H1 (cell line): ENCODE data around the gene AP5M1. TPM values are rescaled to one million over a fixed set of nuclear protein-coding genes. Genes with fewer than 3 reads are reported as not detected.

Source experiments
- CTCF ChIA-PET: fragments of 300-600 bp; sonication (Branson Sonifier 250); formaldehyde crosslinking; loops from one replicate; lab custom pipeline; 2021; ENCODE audit not compliant: partially characterized antibody; lab: Charles Lee
- POLR2A ChIA-PET: fragments of 300-600 bp; sonication (Branson Sonifier 250); formaldehyde crosslinking; loops from one replicate; lab custom pipeline; 2021; ENCODE audit warnings: inconsistent platforms; ENCODE audit not compliant: partially characterized antibody; lab: Charles Lee
- DNase-seq, 2 experiments: peaks; one replicate each; pipeline versions ENCODE4 v3.0.0 to v3.0.0-alpha.2; 2010 to 2022; ENCODE audit warnings: low spot score in 2 of 2, low read depth in 1 of 2, mixed read lengths in 1 of 2
- FAIRE-seq: peaks from 2 replicates; lab custom pipeline; 2011; peaks lifted over from hg19 to GRCh38; lab: Jason Lieb, UNC
- H2AFZ ChIP-seq: 2 replicates; pipeline ENCODE4 v1.8.1; 2012; ENCODE audit warnings: low read length, inconsistent platforms
- H2AK5ac ChIP-seq: 2 replicates; pipeline ENCODE4 v1.6.1; 2013; ENCODE audit warnings: low read depth, low read length
- H2BK120ac ChIP-seq: replicated peaks from 2 replicates; pipeline ENCODE3; 2013; ENCODE audit warnings: low read depth, low read length, inconsistent platforms
- H2BK12ac ChIP-seq: 2 replicates; pipeline ENCODE4 v1.6.1; 2013; ENCODE audit warnings: low read depth, low read length
- H2BK15ac ChIP-seq: 2 replicates; pipeline ENCODE4 v1.6.1; 2013; ENCODE audit warnings: low read length
- H2BK20ac ChIP-seq: 2 replicates; pipeline ENCODE4 v1.6.1; 2013; ENCODE audit warnings: low read length
- H2BK5ac ChIP-seq: 2 replicates; pipeline ENCODE4 v1.6.1; 2013; ENCODE audit warnings: low read depth, low read length
- H3K14ac ChIP-seq: 2 replicates; pipeline ENCODE4 v1.6.1; 2013; ENCODE audit warnings: inconsistent platforms; ENCODE audit not compliant: insufficient read length
- H3K18ac ChIP-seq: 2 replicates; pipeline ENCODE4 v1.6.1; 2013; ENCODE audit warnings: low read length; ENCODE audit errors: extremely low read depth
- H3K23ac ChIP-seq: 2 replicates; pipeline ENCODE4 v1.6.1; 2013; ENCODE audit warnings: inconsistent platforms; ENCODE audit not compliant: insufficient read length
- H3K23me2 ChIP-seq: 2 replicates; pipeline ENCODE4 v1.6.1; 2013; ENCODE audit warnings: low read depth, low read length
- H3K27ac ChIP-seq: 2 replicates; pipeline ENCODE4 v1.6.1; 2011; ENCODE audit warnings: low read depth, low read length, inconsistent platforms
- H3K27me3 ChIP-seq, 4 experiments: replicated peaks in 1 of 4; 1 replicate in 1 of 4; 2 replicates in 3 of 4; pipeline versions ENCODE4 v1.6.1 to v1.8.1; 2011 to 2013; ENCODE audit warnings: low read length in 3 of 4, mild to moderate bottlenecking in 3 of 4, inconsistent platforms in 2 of 4, mixed read lengths in 2 of 4, moderate library complexity in 1 of 4; ENCODE audit not compliant: control insufficient read depth in 3 of 4, insufficient read depth in 3 of 4; ENCODE audit errors: extremely low read depth in 1 of 4
- H3K36me3 ChIP-seq, 4 experiments: 2 replicates each; pipeline versions ENCODE4 v1.6.1 to v1.8.1; 2011 to 2013; ENCODE audit warnings: mild to moderate bottlenecking in 4 of 4, low read length in 3 of 4, moderate library complexity in 2 of 4, control low read depth in 1 of 4, inconsistent platforms in 1 of 4; ENCODE audit not compliant: insufficient read depth in 4 of 4, control insufficient read depth in 2 of 4
- H3K4ac ChIP-seq: replicated peaks from 2 replicates; pipeline ENCODE3; 2013; ENCODE audit warnings: low read length, low read depth, mixed read lengths, inconsistent platforms; ENCODE audit not compliant: insufficient read length
- H3K4me1 ChIP-seq, 4 experiments: replicated peaks in 1 of 4; 1 replicate in 1 of 4; 2 replicates in 3 of 4; pipeline versions ENCODE4 v1.6.1 to v1.8.1; 2011 to 2013; ENCODE audit warnings: low read length in 3 of 4, inconsistent platforms in 2 of 4, mixed read lengths in 1 of 4; ENCODE audit not compliant: insufficient read depth in 4 of 4, control insufficient read depth in 3 of 4
- H3K4me2 ChIP-seq, 2 experiments: 2 replicates each; pipeline versions ENCODE4 v1.6.1 to v1.8.1; 2011 to 2013; ENCODE audit warnings: low read depth in 2 of 2, low read length in 2 of 2, control low read depth in 1 of 2, inconsistent platforms in 1 of 2, mild to moderate bottlenecking in 1 of 2; ENCODE audit not compliant: insufficient read depth in 1 of 2
- H3K4me3 ChIP-seq, 4 experiments: fragments of 200-600, 300-600 bp in 1 of 4; sonication (generic), shearing (Covaris generic), sonication (Bioruptor Twin) in 1 of 4; 2 replicates each; pipeline versions ENCODE4 v1.5.1 to v1.8.1; 2011 to 2016; ENCODE audit warnings: low read length in 4 of 4, low read depth in 3 of 4, control low read depth in 2 of 4, inconsistent platforms in 2 of 4, mild to moderate bottlenecking in 2 of 4, mixed read lengths in 1 of 4, moderate library complexity in 1 of 4; ENCODE audit not compliant: insufficient read depth in 2 of 4; ENCODE audit errors: extremely low read depth in 1 of 4
- H3K56ac ChIP-seq: replicated peaks from 2 replicates; pipeline ENCODE3; 2013; ENCODE audit warnings: low read depth, mild to moderate bottlenecking, mixed read lengths, low read length, inconsistent platforms; ENCODE audit not compliant: insufficient read length
- H3K79me1 ChIP-seq: 2 replicates; pipeline ENCODE4 v1.6.1; 2013; ENCODE audit warnings: low read depth, low read length, control low read depth
- H3K79me2 ChIP-seq, 2 experiments: 2 replicates each; pipeline versions ENCODE4 v1.6.1 to v1.8.1; 2012 to 2013; ENCODE audit warnings: low read length in 2 of 2, mild to moderate bottlenecking in 2 of 2, inconsistent platforms in 1 of 2; ENCODE audit not compliant: insufficient read depth in 2 of 2, control insufficient read depth in 1 of 2
- H3K9ac ChIP-seq, 4 experiments: replicated peaks in 1 of 4; 1 replicate in 1 of 4; 2 replicates in 3 of 4; pipeline versions ENCODE4 v1.6.1 to v1.8.1; 2011 to 2013; ENCODE audit warnings: low read depth in 3 of 4, low read length in 3 of 4, control low read depth in 2 of 4, mild to moderate bottlenecking in 2 of 4, moderate library complexity in 2 of 4, inconsistent platforms in 1 of 4; ENCODE audit errors: extremely low read depth in 1 of 4
- H3K9me3 ChIP-seq, 2 experiments: 2 replicates each; pipeline versions ENCODE4 v1.6.1 to v1.8.1; 2012 to 2013; ENCODE audit warnings: mild to moderate bottlenecking in 2 of 2, moderate library complexity in 2 of 2, control low read depth in 1 of 2, inconsistent platforms in 1 of 2, low read depth in 1 of 2, low read length in 1 of 2, mixed read lengths in 1 of 2; ENCODE audit not compliant: insufficient read depth in 2 of 2
- H4K20me1 ChIP-seq, 2 experiments: replicated peaks in 1 of 2; 2 replicates each; pipeline versions ENCODE3 to v1.8.1; 2011 to 2013; ENCODE audit warnings: inconsistent platforms in 2 of 2, low read length in 2 of 2, mild to moderate bottlenecking in 1 of 2; ENCODE audit not compliant: insufficient read depth in 2 of 2, control insufficient read depth in 1 of 2
- H4K5ac ChIP-seq: 2 replicates; pipeline ENCODE4 v1.6.1; 2013; ENCODE audit warnings: low read length, low read depth, mixed read lengths, inconsistent platforms; ENCODE audit not compliant: insufficient read length
- H4K8ac ChIP-seq: 2 replicates; pipeline ENCODE4 v1.8.0; 2013; ENCODE audit warnings: mild to moderate bottlenecking, moderate library complexity, low read length, inconsistent platforms; ENCODE audit not compliant: insufficient read depth; ENCODE audit errors: extremely low read depth
- H4K91ac ChIP-seq: replicated peaks from 2 replicates; pipeline ENCODE3; 2013; ENCODE audit warnings: low read length, mixed read lengths, inconsistent platforms; ENCODE audit not compliant: insufficient read length
- ASH2L ChIP-seq: fragments of 200-600, 300-600 bp; sonication (generic); IDR thresholded peaks from one replicate; pipeline ENCODE4 v1.7.1; 2017; ENCODE audit warnings: low read length
- CHD2 ChIP-seq: IDR thresholded peaks from 2 replicates; pipeline ENCODE4 v1.6.1; 2012; ENCODE audit warnings: low read length, improper control_type of control experiment
- NANOG ChIP-seq: IDR thresholded peaks from 2 replicates; pipeline ENCODE4 v1.6.1; 2011; ENCODE audit warnings: low read length, low read depth, mild to moderate bottlenecking, inconsistent platforms; ENCODE audit not compliant: insufficient read depth, poor library complexity, severe bottlenecking
- RAD21 ChIP-seq, 2 experiments: IDR thresholded peaks in 1 of 2; conservative IDR thresholded peaks in 1 of 2; 2 replicates each; pipeline ENCODE4 v1.6.1; 2011; ENCODE audit warnings: low read depth in 2 of 2, low read length in 2 of 2, improper control_type of control experiment in 1 of 2, inconsistent platforms in 1 of 2, mild to moderate bottlenecking in 1 of 2, moderate library complexity in 1 of 2
- SIN3A ChIP-seq, 2 experiments: IDR thresholded peaks in 1 of 2; conservative IDR thresholded peaks in 1 of 2; 2 replicates each; pipeline ENCODE4 v1.6.1; 2011 to 2012; ENCODE audit warnings: low read length in 2 of 2, improper control_type of control experiment in 1 of 2, low read depth in 1 of 2, mild to moderate bottlenecking in 1 of 2
- SIX5 ChIP-seq: IDR thresholded peaks from 2 replicates; pipeline ENCODE4 v1.6.1; 2011; ENCODE audit warnings: mild to moderate bottlenecking, low read depth, low read length
- SP4 ChIP-seq: IDR thresholded peaks from 2 replicates; pipeline ENCODE4 v1.6.1; 2012; ENCODE audit warnings: low read length, inconsistent platforms
- TAF1 ChIP-seq: IDR thresholded peaks from 2 replicates; pipeline ENCODE4 v1.6.1; 2011; ENCODE audit warnings: mild to moderate bottlenecking, low read depth, low read length
- TBP ChIP-seq: IDR thresholded peaks from 2 replicates; pipeline ENCODE4 v1.6.1; 2011; ENCODE audit warnings: low read depth, low read length, improper control_type of control experiment
- TCF12 ChIP-seq: IDR thresholded peaks from 2 replicates; pipeline ENCODE4 v1.6.1; 2011; ENCODE audit warnings: low read depth, mild to moderate bottlenecking, low read length
- WGBS, 2 experiments: shearing (Covaris generic) in 1 of 2; methylation state at CpG; one replicate each; pipeline versions ENCODE4 v1.1.6 to v1.1.7; 2013 to 2015; ENCODE audit warnings: low lambda C conversion rate in 2 of 2, mixed read lengths in 2 of 2, inconsistent platforms in 1 of 2, low coverage in 1 of 2, missing lambda C conversion rate in 1 of 2; ENCODE audit not compliant: insufficient replicate concordance in 2 of 2, insufficient coverage in 1 of 2, insufficient read length in 1 of 2; ENCODE audit errors: extremely low coverage in 1 of 2, missing lambda C conversion rate in 1 of 2; 5-methylcytosine and 5-hydroxymethylcytosine counted together
- polyA plus RNA-seq, 7 experiments: library from polyadenylated mRNA; depleted of rRNA in 3 of 7; stranded (reverse) in 5 of 7; unstranded in 2 of 7; fragments of >200 nt in 5 of 7; fragments of 200-250 nt in 2 of 7; gene quantifications; 1 replicate in 5 of 7; 2 replicates in 1 of 7; 4 replicates in 1 of 7; pipeline versions ENCODE4 v1.2.1 to v1.2.3, GENCODE V29; 2011 to 2013; ENCODE audit warnings: missing spikeins in 2 of 7, mixed read lengths in 2 of 7
- total RNA-seq: library from RNA; stranded (reverse); fragmentation: NEBNext Ultra II Directional; extraction: Animal tissue kit (Norgen Biotek cat#: 25700); gene quantifications from 2 replicates; pipeline ENCODE4 v1.2.1, GENCODE V29; 2021
- TF ChIP-seq, protein P1 (sequence below): IDR thresholded peaks from 2 replicates; pipeline ENCODE4 v1.6.1; 2011; ENCODE audit warnings: low read length, improper control_type of control experiment
- TF ChIP-seq, protein P2 (sequence below): IDR thresholded peaks from 2 replicates; pipeline ENCODE4 v1.6.1; 2011; ENCODE audit warnings: low read depth, mild to moderate bottlenecking, low read length; ENCODE audit not compliant: insufficient read depth

Gene AP5M1
- total and polyA plus RNA-seq, 2 of the 8 experiments (the other 6 are each of a cell fraction or from before 2014, with no cell fraction given), result 20.9 to 51.9 TPM

DNA sequence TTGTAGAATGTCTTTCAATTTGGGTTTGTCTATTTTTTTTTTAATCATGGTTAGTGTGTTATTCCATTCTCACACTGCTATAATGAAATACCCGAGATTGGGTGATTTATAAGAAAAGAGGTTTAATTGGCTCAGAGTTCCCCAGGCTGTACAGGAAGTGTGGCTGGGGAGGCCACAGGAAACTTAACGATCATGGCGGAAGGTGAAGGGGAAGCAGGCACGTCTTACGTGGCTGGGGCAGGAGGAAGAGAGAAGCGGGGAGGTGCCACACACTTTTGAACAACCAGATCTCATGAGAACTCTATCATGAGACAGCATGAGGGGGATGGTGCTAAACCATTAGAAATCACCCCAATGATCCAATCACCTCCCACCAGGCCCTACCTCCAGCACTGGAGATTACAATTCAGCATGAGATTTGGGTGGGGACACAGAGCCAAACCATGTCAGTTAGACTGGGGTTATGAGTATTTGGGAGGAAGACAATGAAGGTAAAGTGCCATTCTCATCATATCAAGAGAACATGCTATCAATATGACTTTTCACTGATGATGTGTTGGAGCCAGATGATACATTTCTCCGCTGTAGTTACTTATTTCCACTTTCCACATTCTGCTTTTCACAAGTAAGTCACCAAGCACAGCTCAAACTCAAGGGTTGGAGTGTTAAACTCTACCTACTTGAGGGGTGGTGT, 45.8 kb downstream of the AP5M1 start:
- H3K27me3 ChIP-seq, result no peaks in the 10 kb centered on the region
- no peak overlapping the region for H3K4me3 ChIP-seq
- no peaks in the 10 kb centered on the region for H4K20me1 ChIP-seq
- no peaks in the 10 kb centered on the region for H3K79me2 ChIP-seq
- H3K23ac ChIP-seq, result no peak overlapping the region
- CTCF ChIA-PET, result interaction anchor here (0.6 to 3.3 kb wide), 4 partner anchors 87 to 824 kb away, joined by 3 to 17 read pairs (median 3); no protein-coding TSS in a partner anchor
- H2AK5ac ChIP-seq, result no peak overlapping the region
- H3K79me1 ChIP-seq, result no peaks in the 10 kb centered on the region
- H3K4me1 ChIP-seq, result no peaks in the 10 kb centered on the region
- no peak overlapping the region for H3K4ac ChIP-seq
- no peak overlapping the region for H3K56ac ChIP-seq
- H3K9ac ChIP-seq, result no peak overlapping the region
- no peak overlapping the region for H3K18ac ChIP-seq
- no peak overlapping the region for H2BK12ac ChIP-seq
- no peak overlapping the region for H4K91ac ChIP-seq
- POLR2A ChIA-PET, result no interaction called here
- no peak overlapping the region for H2BK120ac ChIP-seq
- no peaks in the 10 kb centered on the region for H3K23me2 ChIP-seq
- no peak overlapping the region for H3K14ac ChIP-seq
- H3K9me3 ChIP-seq, result no peaks in the 10 kb centered on the region
- no peak overlapping the region for H2BK15ac ChIP-seq
- H3K36me3 ChIP-seq, result no peaks in the 10 kb centered on the region
- H4K5ac ChIP-seq, result no peak overlapping the region
- FAIRE-seq (no peak), DNase-seq (no peak)
- no peak overlapping the region for H2AFZ ChIP-seq
- no peak overlapping the region for H3K27ac ChIP-seq
- 82% methylated on average over 7 of the region's 7 CpGs; no CpG with 5 or more reads in 1 of the 2 experiments for WGBS, 2 experiments
- no peak overlapping the region for H2BK5ac ChIP-seq
- H4K8ac ChIP-seq, result no peak overlapping the region
- H3K4me2 ChIP-seq, result no peak overlapping the region
- H2BK20ac ChIP-seq, result no peak overlapping the region
- TF ChIP-seq SIX5 (no peak), SIN3A (conservative IDR thresholded peaks at IDR 0.05 in 1 of 2, IDR thresholded peaks at IDR 0.05 in 1 of 2; ENCODE audit: low read depth in 1 of 2, low read length in 2 of 2) (no peak), NANOG (no peak), TAF1 (no peak), CHD2 (no peak), ASH2L (no peak), RAD21 (IDR thresholded peaks at IDR 0.05 in 1 of 2, conservative IDR thresholded peaks at IDR 0.05 in 1 of 2; ENCODE audit: low read depth in 2 of 2, low read length in 2 of 2) (no peak), SP4 (no peak), TCF12 (no peak), TBP (no peak)
- TF ChIP-seq, protein P1, sequence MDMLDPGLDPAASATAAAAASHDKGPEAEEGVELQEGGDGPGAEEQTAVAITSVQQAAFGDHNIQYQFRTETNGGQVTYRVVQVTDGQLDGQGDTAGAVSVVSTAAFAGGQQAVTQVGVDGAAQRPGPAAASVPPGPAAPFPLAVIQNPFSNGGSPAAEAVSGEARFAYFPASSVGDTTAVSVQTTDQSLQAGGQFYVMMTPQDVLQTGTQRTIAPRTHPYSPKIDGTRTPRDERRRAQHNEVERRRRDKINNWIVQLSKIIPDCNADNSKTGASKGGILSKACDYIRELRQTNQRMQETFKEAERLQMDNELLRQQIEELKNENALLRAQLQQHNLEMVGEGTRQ, result no peak
- TF ChIP-seq, protein P2, sequence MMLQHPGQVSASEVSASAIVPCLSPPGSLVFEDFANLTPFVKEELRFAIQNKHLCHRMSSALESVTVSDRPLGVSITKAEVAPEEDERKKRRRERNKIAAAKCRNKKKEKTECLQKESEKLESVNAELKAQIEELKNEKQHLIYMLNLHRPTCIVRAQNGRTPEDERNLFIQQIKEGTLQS, result no peak
